Fibroblast of mammary gland (primary cell): ENCODE data around the gene NFIA.

ENCODE experiments used
- DNase-seq: peaks from one replicate; pipeline ENCODE4 v3.0.0-alpha.2; 2010; ENCODE audit warnings: low read depth
- H3K4me3 ChIP-seq: 2 replicates; pipeline ENCODE4 v1.5.1; 2011; ENCODE audit warnings: low read depth, mild to moderate bottlenecking, low read length, moderate library complexity; ENCODE audit not compliant: control insufficient read depth
- TF ChIP-seq, protein P1 (sequence below): conservative IDR thresholded peaks from 2 replicates; pipeline ENCODE4 v1.5.1; 2011; ENCODE audit warnings: low read depth, low read length, inconsistent platforms; ENCODE audit not compliant: control insufficient read depth, insufficient read depth

NFIA gene

DNA sequence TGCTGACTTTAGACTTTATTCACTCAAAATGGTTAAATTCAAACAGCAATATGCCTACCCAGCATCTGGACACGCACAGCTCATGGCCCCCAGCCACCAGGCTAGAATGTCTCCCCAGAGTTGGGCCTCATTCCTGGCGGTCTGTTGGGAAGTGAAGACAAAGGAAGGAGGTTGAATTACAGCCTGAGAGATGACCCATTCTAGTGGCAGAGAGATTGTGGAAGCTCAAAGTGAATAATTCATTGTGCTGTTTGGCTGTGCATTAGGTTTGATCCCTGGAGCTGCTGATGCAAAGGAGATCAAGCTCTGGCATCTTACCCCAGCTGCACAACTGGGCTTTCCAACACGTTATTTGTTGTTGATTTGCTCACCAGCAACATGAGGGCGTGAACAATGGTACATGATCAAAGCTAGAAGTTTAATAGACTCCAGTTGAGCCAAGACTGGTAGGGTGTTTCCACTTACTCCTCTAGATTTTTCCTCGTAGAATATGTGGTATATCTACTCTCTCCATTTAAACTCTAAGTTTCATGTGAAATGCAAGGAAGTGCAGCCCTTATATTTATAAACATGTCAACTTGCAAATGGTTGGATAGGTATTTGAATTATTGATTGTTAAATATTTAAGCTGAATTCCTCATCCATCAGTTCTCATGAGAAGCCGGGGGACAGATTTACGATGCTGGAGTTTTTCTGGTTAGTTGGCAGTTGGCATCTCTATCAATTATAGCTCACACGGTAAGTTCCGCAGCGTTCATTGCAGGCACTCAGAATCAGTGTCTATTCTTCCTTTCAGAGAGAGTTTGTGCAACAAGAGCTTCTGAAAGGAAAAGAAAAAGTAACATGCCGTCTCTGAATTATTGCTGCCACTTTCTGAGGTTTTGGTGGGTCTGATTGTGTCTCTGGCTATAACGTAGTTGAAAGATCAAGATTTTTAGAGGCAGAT lies 419.9 kb downstream of the NFIA start:
- TF ChIP-seq, protein P1, sequence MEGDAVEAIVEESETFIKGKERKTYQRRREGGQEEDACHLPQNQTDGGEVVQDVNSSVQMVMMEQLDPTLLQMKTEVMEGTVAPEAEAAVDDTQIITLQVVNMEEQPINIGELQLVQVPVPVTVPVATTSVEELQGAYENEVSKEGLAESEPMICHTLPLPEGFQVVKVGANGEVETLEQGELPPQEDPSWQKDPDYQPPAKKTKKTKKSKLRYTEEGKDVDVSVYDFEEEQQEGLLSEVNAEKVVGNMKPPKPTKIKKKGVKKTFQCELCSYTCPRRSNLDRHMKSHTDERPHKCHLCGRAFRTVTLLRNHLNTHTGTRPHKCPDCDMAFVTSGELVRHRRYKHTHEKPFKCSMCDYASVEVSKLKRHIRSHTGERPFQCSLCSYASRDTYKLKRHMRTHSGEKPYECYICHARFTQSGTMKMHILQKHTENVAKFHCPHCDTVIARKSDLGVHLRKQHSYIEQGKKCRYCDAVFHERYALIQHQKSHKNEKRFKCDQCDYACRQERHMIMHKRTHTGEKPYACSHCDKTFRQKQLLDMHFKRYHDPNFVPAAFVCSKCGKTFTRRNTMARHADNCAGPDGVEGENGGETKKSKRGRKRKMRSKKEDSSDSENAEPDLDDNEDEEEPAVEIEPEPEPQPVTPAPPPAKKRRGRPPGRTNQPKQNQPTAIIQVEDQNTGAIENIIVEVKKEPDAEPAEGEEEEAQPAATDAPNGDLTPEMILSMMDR, result no peak
- no peak overlapping the region for H3K4me3 ChIP-seq
- DNase-seq, result no peak

DNA sequence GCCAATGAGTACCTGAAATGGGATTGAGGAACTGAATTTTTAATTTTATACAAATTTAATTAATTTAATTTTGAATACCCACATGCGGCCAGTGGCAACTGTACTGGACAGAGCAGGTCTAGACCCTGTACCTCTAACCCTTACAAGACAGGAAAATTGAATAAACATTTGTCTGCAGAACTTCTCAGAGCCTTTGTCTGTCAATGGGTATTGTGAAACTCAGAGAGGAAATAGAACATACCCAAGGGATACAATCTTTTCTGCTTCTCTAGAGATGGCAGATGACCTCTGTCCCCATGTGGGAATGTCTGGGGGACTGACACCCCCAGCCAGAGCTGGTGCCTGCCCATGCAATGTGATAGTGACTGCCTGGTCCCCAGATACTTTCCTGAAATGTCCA lies 421.9 kb downstream of the NFIA start:
- DNase-seq, result no peak
- H3K4me3 ChIP-seq, result no peak overlapping the region
- TF ChIP-seq, protein P1, result no peak

DNA sequence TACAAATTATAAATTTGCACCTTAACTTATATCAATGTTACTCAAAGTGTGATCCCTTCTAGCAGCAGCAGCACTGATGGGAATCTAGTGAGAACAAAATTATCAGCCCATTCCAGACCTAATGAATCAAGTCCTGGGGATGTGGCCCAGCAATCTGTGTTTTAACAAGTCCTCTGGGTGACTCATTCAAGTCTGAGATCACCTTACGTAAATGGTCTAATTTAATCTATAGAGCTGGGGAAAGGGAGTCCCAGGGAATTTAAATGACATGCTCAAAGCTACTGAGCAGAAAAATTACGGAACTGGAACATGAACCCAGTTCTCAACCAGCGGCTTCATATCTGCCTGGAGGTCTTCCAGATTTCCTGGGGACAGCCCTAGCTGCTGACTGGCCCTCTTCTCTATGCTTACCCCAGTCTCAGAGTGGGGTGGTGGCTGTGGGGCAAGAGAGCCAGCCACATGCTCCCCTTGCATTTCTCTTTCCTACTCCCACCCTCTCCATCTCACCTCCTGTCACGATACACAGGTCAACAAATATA lies 422.6 kb downstream of the NFIA start:
- TF ChIP-seq, protein P1, result no peak
- peak; percentile 69 for DNase-seq
- no peak overlapping the region for H3K4me3 ChIP-seq

DNA sequence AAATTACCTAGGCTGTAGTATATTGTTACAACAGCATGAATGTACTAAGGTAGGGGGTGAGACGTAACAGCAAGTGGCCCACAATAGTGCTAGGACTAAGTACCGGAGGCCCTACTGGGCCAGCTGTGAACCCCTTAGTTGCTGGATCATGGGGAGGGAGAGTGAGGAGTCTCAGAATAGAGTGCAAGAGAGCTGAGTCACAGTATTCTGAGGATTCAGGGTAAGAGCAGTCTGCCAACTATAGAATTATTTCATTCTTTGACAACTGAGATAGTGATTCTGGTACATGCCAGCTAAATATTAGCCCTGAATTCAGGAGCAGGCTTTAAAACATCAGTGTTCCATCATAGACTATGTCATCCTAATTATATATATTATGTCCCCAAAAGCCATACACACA lies 423.9 kb downstream of the NFIA start:
- H3K4me3 ChIP-seq, result no peak overlapping the region
- DNase-seq, result peak; percentile 21
- TF ChIP-seq, protein P1, result no peak

DNA sequence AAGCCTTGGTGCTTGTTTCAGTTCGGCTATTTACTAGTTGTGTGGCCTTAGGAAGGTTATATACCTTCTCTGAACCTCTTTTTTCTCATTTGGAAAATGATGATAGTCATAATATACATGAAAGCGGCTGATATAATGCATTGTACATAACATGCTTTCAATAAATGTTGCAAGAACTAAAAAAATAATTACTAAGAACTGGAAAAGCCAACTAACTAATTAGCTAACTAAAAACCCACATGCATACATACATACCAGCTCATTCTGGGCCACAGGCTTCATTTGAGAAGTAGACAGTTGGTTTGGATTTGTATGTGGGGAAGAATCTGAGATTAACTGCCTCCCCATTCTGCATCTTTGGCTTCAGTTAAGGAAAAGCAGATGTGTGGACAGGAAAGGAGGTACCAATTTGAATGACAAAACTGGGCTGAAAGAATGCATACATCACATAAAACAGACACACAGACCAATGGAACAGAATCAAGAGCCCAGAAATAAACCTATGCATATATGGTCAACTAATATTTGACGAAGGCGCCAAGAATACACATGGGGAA lies 424.7 kb downstream of the NFIA start:
- no peak for DNase-seq
- no peak overlapping the region for H3K4me3 ChIP-seq
- TF ChIP-seq, protein P1, result no peak
